Amniotic stem cell (primary cell): Measurements from ENCODE around the gene FIBIN.
"Not testable (repeated sequence)": the region's sequence is repeated elsewhere in the genome, so short reads cannot be mapped to it uniquely, and the experiment has no call there.

Experiments
- DNase-seq: peaks from one replicate; lab custom pipeline; 2025; lab: John Stamatoyannopoulos, UW

The FIBIN gene

GRCh38 chr11:26993965-26994457 lies at the start of gene FIBIN:
TSS of gene FIBIN (plus strand) at chr11:26994112. CDS start at chr11:26994527, 415 bp downstream.
- DNase-seq = peak; percentile 34

- no peak for DNase-seq
These were observed 48.8 kb upstream of the FIBIN start for GRCh38 chr11:26944866-26945664.

DNA sequence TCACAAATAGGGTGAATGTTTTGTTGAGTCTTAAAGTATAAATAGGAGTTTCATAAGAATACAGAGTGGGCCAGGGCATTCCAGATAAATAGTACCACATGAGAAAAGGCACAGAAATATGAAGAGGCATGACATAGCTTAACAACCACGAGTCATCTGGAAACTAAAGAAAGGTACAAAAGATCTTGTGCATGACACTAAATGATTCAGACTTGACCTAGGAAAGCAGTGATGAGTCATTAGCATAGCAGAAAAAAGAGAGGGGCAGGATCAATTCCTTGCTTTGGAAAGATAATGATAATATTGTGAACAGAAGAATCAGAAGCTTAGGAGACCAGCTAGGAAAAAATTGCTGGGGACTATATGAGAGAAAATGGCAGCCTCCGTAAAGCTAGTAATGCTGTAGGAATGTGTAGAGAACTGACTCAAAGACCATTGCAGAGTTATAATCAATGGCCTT lies 47.6 kb upstream of the FIBIN start:
- DNase-seq = no peak

- DNase-seq = peak; percentile 96
These were observed 46.5 kb upstream of the FIBIN start for GRCh38 chr11:26947379-26947844.

DNA sequence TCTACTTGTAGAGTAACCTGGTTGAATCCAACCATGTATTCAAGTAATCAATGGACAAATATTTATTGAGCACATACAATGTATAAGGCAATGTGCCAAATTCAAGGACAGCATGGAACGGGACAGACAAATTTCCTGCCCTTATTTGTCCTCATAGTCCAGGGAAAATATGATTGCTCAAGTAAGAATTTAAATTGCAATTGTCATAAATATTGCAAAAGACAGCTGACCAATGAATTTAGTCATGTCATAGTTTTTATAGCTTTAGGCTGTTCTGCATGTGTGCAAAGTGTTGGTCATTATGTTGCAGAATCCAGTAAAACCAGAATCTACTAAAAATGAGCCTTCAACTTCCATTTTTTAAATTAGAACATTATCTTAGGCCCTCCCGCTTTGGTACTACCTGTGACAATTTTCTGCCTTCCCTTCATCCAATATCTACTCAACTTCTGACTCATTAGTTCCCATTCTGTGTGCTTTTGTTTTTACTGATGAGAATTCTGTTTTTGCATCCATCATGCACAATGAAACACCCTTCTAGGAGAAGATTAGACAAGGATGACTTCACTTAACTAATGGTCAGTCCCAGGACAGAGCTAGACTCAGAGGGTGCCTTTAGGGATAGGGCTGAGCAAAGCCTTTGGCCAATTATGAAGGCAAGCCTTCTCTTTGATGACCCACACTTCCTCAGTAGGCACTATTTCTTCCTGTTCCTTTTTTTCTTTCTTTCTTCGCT lies 45.8 kb upstream of the FIBIN start:
- no peak for DNase-seq

GRCh38 chr11:26948881-26949280 lies 45.0 kb upstream of the FIBIN start:
- DNase-seq = no peak

DNA sequence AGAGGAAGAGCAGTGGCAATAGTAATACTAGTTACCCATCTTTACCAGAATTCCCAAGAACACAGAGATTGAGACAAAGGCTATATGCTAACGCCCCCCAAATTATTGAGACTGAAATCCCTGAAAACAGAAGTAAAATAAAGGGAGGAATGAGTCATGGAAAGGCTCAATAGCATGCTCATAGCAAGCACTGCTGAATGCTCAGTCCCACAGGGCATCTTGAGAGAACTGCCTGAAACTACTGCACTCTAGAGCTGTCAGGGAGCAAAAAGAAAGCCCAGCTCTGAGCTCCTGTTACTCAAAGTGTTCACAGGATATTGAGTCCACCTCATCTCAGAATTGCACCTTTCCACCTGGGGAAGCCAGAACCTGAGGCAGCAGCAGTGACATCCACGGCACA lies 44.1 kb upstream of the FIBIN start:
- DNase-seq = no peak

GRCh38 chr11:26950260-26950719 lies 43.6 kb upstream of the FIBIN start:
- DNase-seq = no peak

DNA sequence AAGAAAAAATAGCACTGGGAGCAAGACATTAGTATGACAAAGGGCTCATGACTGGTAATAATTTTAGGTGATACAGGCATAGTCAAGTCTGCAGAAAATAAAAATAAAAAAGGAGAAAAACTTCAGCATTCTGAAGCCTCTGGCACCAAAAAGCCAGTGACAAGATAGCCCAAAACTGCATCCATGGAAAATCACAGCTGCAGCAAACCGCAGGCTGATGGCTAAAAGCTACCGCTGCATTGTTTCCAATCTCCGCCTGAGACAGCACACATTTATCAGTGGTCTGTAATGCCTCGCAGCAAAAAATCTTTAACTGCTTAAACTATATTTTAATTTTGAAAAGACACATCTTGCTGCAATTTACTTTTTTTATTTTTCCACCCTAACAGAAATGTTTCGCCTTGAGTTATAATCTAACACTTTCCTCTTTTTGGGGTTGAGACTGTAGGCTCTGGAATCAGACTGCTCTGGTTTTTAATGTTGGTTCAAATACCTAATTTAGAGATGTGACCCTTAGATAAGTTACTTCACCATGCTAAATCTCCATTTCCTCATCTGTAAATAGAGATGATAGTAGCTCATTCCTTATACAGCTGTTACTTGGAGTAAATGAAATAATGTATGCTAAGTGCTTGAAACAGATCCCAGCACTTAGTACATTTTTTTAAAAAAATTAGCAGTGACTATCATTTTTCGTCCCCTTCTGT lies 42.0 kb upstream of the FIBIN start:
- no peak for DNase-seq

GRCh38 chr11:26953770-26954392 lies 40.0 kb upstream of the FIBIN start:
- no peak for DNase-seq

DNA sequence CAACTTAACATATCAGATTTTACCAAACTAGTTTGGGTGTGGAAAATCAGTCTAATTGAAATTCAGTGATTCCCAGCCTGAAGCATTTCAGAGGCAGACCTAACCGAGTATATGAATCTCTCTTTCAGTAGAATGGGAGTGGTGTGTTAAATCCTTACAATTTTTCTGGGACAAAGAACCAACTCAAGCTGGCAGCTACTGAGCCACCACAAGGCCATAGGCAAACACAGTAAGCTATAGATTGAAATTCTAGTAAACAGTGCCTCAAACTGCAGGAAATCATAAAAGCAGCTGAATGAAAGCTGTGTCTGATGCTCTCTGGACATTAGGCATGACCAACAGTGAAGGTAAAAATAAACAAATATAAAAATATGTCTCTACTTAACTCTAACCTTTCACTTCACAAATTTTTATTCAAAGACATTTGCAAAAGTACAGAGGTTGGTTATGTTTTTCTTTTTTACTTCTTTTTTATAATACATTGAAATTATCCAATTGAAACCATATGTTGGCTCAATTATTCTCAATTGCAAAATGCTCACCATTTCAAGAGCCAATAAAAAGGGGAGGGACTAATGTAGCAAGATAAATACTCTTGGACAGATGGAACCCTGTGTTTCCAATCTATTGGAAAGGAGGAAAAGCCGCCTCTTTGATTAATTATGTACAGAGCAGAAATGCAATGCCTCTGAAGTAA lies 35.8 kb upstream of the FIBIN start:
- no peak for DNase-seq

- DNase-seq = no peak
These were observed 35.2 kb upstream of the FIBIN start for GRCh38 chr11:26958702-26959049.

GRCh38 chr11:26960281-26960680 lies 33.6 kb upstream of the FIBIN start:
- no peak for DNase-seq

- DNase-seq = no peak
These were observed 30.1 kb upstream of the FIBIN start for GRCh38 chr11:26963764-26964163.

GRCh38 chr11:26964339-26964738 lies 29.6 kb upstream of the FIBIN start:
- DNase-seq = no peak

GRCh38 chr11:26964847-26965485 lies 28.9 kb upstream of the FIBIN start:
- DNase-seq = not testable (repeated sequence)

GRCh38 chr11:26971961-26972360 lies 22.0 kb upstream of the FIBIN start:
- DNase-seq = no peak

DNA sequence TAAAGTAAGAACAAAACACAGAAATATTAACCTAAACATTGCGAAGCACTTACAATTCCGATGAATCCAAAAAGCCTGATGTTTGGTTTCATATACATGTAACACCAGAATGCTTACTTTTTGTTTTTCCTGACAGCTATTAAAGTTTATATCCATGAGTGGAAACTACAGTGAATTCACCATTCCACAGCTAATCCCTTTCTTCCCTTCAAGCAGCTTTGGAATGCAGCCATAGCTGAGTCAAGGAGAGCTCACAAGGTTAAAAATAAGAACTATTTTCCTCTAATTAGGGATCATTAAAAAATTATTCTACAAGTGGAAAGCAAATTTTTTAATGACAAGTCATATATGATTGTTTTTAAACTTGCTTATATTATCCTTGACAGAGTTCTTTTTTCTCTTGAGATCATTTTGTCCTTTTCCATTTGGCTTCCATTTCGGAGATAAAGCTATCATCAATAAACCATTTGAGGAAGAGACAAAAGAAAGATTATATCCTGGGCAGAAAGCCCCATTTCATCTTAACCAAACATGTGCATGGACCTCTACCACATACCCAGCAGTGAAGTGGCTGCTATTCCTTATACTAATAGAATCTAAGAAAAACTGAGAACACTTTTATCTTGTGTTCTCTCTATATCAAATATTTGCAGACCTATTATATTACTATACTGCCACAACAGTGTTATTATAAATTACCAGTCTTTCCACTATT lies 19.7 kb upstream of the FIBIN start:
- DNase-seq = peak; percentile 57

DNA sequence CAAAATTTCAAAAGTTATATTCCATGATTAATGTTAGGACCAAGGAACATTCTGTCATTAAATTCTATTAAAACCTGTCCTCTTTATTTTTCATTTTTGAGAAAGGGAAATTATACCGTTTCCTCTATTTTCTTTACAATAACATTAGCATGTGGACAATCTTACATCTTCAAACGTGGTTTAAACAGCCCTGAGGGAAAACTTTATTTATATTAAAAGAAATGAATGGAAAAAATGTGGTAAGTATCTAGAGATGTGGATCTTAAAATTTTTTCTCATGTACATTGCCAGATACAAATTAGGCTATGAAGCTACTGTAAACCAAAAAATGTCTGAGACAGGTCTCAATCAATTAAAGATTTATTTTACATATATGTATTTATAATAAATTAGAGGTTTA lies 18.9 kb upstream of the FIBIN start:
- no peak for DNase-seq

GRCh38 chr11:26976389-26976788 lies 17.5 kb upstream of the FIBIN start:
- DNase-seq = peak; percentile 17
